Panc1 (cell line): ENCODE data around the gene GRPEL2. TPM values are rescaled to one million over a fixed set of nuclear protein-coding genes. Genes with fewer than 3 reads are reported as not detected.
A peak's percentile ranks its signal among the peaks of the same experiment; 100 is the strongest.

ENCODE experiments used
- ATAC-seq: fragments of 200-7000 bp; cut with Tn5 transposase; 2 replicates; pipeline ENCODE4 v1.9.1; 2020; ENCODE audit warnings: mild to moderate bottlenecking, moderate library complexity
- Bru-seq: library from RNA; stranded (reverse); fragments of 400-500 nt; gene quantifications from one replicate; lab custom pipeline; 2021; lab: Mats Ljungman, UMichigan
- BruChase-seq, 2 experiments: library from RNA; stranded (reverse); fragments of 400-500 nt; gene quantifications; one replicate each; lab custom pipeline; 2021; lab: Mats Ljungman, UMichigan
- BruUV-seq: library from RNA; stranded (reverse); fragments of 400-500 nt; replicated peaks from 2 replicates; lab custom pipeline; 2021; lab: Mats Ljungman, UMichigan
- CTCF ChIA-PET: fragments of 300-600 bp; sonication (Branson Sonifier 250); formaldehyde crosslinking; loops from one replicate; lab custom pipeline; 2022; ENCODE audit warnings: antibody characterized with exemption; lab: Charles Lee
- POLR2A ChIA-PET: fragments of 300-600 bp; sonication (Branson Sonifier 250); formaldehyde crosslinking; loops from one replicate; lab custom pipeline; 2022; ENCODE audit warnings: antibody characterized with exemption; lab: Charles Lee
- DNase-seq: peaks from one replicate; pipeline ENCODE4 v3.0.0-alpha.2; 2010; ENCODE audit warnings: low read depth, low spot score
- H3K27ac ChIP-seq: 2 replicates; pipeline ENCODE4 v1.5.1; 2011; ENCODE audit warnings: mild to moderate bottlenecking, low read length, inconsistent platforms
- H3K27me3 ChIP-seq: fragments of 200-500 bp; sonication (Bioruptor generic); 2 replicates; pipeline ENCODE4 v1.6.0; 2014; ENCODE audit warnings: low read length, inconsistent platforms; ENCODE audit not compliant: control insufficient read depth, insufficient read depth
- H3K36me3 ChIP-seq: fragments of 200-500 bp; sonication (Bioruptor generic); 2 replicates; pipeline ENCODE4 v1.5.1; 2014; ENCODE audit warnings: inconsistent platforms, mild to moderate bottlenecking, low read length, moderate library complexity; ENCODE audit not compliant: control insufficient read depth, insufficient read depth
- H3K4me1 ChIP-seq: 2 replicates; pipeline ENCODE4 v1.5.1; 2011; ENCODE audit warnings: inconsistent platforms, mild to moderate bottlenecking, low read length, moderate library complexity; ENCODE audit not compliant: control insufficient read depth, insufficient read depth
- H3K4me3 ChIP-seq, 2 experiments: 2 replicates each; pipeline ENCODE4 v1.5.1; 2011 to 2012; ENCODE audit warnings: low read depth in 2 of 2, low read length in 2 of 2, mild to moderate bottlenecking in 2 of 2, inconsistent platforms in 1 of 2, moderate library complexity in 1 of 2
- H3K9me3 ChIP-seq: fragments of 200-500 bp; sonication (Bioruptor generic); 2 replicates; pipeline ENCODE4 v1.5.1; 2014; ENCODE audit warnings: low read depth, mild to moderate bottlenecking, inconsistent platforms, low read length, moderate library complexity; ENCODE audit not compliant: control insufficient read depth, insufficient read depth
- POLR2AphosphoS5 ChIP-seq: IDR thresholded peaks from 2 replicates; pipeline ENCODE4 v1.6.1; 2012; ENCODE audit warnings: mild to moderate bottlenecking, low read depth, low read length, moderate library complexity
- SIN3A ChIP-seq: IDR thresholded peaks from 2 replicates; pipeline ENCODE4 v1.6.1; 2012; ENCODE audit warnings: low read depth, mild to moderate bottlenecking, low read length, moderate library complexity, borderline replicate concordance; ENCODE audit not compliant: insufficient read depth
- TCF7L2 ChIP-seq: IDR thresholded peaks from 2 replicates; pipeline ENCODE4 v1.6.1; 2011; ENCODE audit warnings: mild to moderate bottlenecking, low read depth, low read length, inconsistent platforms
- in situ Hi-C: cut with HindIII; loops from 2 replicates; pipeline ENCODE4 v1.10.0; 2016; ENCODE audit warnings: low sequenced_read_pairs, low pct_unique_long_range_greater_than_20kb
- intact Hi-C: fragments of 100-400 bp; cut with micrococcal nuclease; formaldehyde crosslinking; loops from one replicate; pipeline ENCODE4 v1.10.0; 2022; ENCODE audit not compliant: unreplicated experiment
- long read RNA-seq: library from polyadenylated mRNA; unstranded; transcript quantifications from one replicate; pipeline ENCODE4 v2.0.0, GENCODE V29; 2021; ENCODE audit not compliant: unreplicated experiment
- polyA plus RNA-seq: library from polyadenylated mRNA; unstranded; fragments of >200 nt; gene quantifications from one replicate; pipeline ENCODE4 v1.2.1, GENCODE V29; 2012; ENCODE audit warnings: missing spikeins; ENCODE audit not compliant: insufficient read length
- total RNA-seq: library from RNA; stranded (reverse); gene quantifications from one replicate; pipeline ENCODE4 v1.2.1, GENCODE V29; 2021; ENCODE audit not compliant: unreplicated experiment
- TF ChIP-seq, protein P1 (sequence below), 2 experiments: IDR thresholded peaks; 2 replicates each; pipeline ENCODE4 v1.6.1; 2011 to 2012; ENCODE audit warnings: low read depth in 2 of 2, control low read depth in 1 of 2, low read length in 1 of 2, mild to moderate bottlenecking in 1 of 2, moderate library complexity in 1 of 2; ENCODE audit not compliant: insufficient read depth in 1 of 2
- TF ChIP-seq, protein P2 (sequence below): fragments of 450-650 bp; IDR thresholded peaks from 2 replicates; pipeline ENCODE4 v1.5.1; 2017; ENCODE audit warnings: mild to moderate bottlenecking

The GRPEL2 gene, protein sequence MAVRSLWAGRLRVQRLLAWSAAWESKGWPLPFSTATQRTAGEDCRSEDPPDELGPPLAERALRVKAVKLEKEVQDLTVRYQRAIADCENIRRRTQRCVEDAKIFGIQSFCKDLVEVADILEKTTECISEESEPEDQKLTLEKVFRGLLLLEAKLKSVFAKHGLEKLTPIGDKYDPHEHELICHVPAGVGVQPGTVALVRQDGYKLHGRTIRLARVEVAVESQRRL
- total RNA-seq (30.1 TPM), Bru-seq, nascent RNA (percentile 95 among the genes with signal in this experiment), BruChase-seq, experiment 1, labeled RNA remaining after a 2-hour chase (percentile 99 among the genes with signal in this experiment), BruChase-seq, experiment 2, labeled RNA remaining after a 6-hour chase (percentile 89 among the genes with signal in this experiment)
- 14.3 TPM for polyA plus RNA-seq
- long read RNA-seq, full-length matches to known transcripts, result 16 of 34 reads
- long read RNA-seq, partial matches to known transcripts, result 0 of 34 reads
- long read RNA-seq, other reads (novel, unspliced or antisense), result 18 of 34 reads

DNA sequence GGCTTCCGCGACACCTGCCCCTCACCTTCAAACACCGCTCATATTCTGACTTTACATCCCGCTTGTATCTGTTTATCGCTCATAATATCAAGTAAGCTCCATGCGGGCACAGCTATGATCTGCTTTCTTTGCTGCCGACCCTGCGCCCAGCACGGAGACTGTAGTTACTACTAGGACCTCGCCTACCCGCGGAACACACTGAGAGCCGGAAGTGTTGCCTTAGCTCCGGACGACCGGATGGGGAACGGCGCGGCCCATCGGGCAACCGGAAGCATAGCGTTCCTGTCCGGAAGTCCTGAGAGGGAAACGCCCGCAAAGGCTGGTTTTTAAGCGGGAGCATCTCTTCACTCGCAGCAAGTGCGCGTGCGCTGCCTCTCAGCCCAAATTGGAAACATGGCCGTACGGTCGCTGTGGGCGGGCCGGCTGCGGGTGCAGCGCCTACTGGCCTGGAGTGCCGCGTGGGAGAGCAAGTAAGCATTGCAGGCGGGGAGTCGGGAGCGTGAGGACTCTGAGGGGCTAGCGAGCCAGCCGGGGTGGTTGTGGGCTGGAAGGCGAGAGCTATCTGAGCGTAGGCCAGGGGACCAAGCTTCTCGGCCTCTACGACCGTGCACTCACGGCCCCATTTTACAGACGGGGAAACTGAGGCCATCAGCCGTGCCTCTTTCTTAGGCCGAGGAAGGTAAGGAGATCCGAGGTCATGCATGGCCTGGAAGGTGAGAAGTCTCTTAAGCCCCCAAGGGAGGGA is at the start of gene GRPEL2:
Gene GRPEL2, plus strand, starts transcription at position 353 of the 745 bp plus-strand sequence. Its CDS starts 41 bp downstream, at position 394.
- in situ Hi-C loops, result no loop called here
- peak within 1 kb of the TSS; percentile 96 for H3K27ac ChIP-seq
- H3K27me3 ChIP-seq, result no peaks in the 10 kb centered on the region
- ATAC-seq, result peak; percentile 100
- H3K4me3 ChIP-seq, result peak within 1 kb of the TSS; percentile 82 to 89
- POLR2A ChIA-PET, result interaction anchor here (0.6 to 1.4 kb wide), 4 partner anchors 11 to 1413 kb away, joined by 3 to 4 read pairs (median 3); no protein-coding TSS in a partner anchor
- no TSS peak for BruUV-seq
- DNase-seq, result peak; percentile 88
- CTCF ChIA-PET, result no interaction called here
- intact Hi-C loops, result no loop called here
- H3K4me1 ChIP-seq, result peaks cover 7% of the 10 kb centered on the region
- H3K9me3 ChIP-seq, result no peaks in the 10 kb centered on the region
- TF ChIP-seq POLR2AphosphoS5 (peak; percentile 86), TCF7L2 (0 out of 2 replicates have a peak, but pooled peaks have one; percentile 19), SIN3A (peak; percentile 52; the same call in 1 of the 2 replicates)
- TF ChIP-seq, protein P1, sequence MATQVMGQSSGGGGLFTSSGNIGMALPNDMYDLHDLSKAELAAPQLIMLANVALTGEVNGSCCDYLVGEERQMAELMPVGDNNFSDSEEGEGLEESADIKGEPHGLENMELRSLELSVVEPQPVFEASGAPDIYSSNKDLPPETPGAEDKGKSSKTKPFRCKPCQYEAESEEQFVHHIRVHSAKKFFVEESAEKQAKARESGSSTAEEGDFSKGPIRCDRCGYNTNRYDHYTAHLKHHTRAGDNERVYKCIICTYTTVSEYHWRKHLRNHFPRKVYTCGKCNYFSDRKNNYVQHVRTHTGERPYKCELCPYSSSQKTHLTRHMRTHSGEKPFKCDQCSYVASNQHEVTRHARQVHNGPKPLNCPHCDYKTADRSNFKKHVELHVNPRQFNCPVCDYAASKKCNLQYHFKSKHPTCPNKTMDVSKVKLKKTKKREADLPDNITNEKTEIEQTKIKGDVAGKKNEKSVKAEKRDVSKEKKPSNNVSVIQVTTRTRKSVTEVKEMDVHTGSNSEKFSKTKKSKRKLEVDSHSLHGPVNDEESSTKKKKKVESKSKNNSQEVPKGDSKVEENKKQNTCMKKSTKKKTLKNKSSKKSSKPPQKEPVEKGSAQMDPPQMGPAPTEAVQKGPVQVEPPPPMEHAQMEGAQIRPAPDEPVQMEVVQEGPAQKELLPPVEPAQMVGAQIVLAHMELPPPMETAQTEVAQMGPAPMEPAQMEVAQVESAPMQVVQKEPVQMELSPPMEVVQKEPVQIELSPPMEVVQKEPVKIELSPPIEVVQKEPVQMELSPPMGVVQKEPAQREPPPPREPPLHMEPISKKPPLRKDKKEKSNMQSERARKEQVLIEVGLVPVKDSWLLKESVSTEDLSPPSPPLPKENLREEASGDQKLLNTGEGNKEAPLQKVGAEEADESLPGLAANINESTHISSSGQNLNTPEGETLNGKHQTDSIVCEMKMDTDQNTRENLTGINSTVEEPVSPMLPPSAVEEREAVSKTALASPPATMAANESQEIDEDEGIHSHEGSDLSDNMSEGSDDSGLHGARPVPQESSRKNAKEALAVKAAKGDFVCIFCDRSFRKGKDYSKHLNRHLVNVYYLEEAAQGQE (IDR thresholded peaks at IDR 0.05; ENCODE audit: insufficient read depth in 1 of 2, low read depth in 2 of 2, low read length in 1 of 2), result no peak
- peaks cover 25% of the 10 kb centered on the region for H3K36me3 ChIP-seq

DNA sequence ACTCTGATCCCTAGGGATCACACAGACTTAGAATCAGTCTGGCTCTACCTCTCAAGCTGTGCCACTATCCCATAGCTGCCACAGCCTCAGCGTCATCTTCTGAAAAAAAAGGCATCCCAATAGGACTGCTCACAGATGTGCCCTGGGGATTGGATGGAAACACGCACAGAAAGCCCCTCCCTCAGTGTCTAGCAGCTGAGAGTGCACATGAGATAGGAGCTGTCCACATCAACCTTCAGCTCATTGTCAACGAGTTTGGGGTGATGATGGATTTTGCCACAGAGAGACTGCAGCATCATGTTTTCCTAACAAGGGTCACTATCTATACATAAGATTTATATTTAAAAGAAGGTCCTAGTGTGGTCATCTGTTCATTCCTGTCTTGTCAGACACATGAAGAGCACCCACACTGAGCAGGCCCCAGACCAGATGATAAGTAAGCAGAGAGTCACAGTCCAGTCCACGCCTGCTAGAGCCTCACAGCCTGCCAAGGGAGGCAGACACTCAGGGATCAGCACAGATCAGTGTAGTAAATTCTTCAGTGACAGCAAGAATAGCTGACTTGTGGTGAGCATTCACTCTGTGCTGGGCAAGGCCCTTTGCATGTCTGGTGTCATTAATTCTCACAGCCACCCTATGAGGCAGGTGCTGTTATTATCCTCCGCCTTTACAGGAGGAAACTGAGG is 47.8 kb upstream of the GRPEL2 start:
- no peaks in the 10 kb centered on the region for H3K27me3 ChIP-seq
- ChIA-PET POLR2A (no interaction called here), CTCF (no interaction called here)
- H3K9me3 ChIP-seq, result no peaks in the 10 kb centered on the region
- H3K4me1 ChIP-seq, result no peaks in the 10 kb centered on the region
- in situ Hi-C loops (no loop called here), intact Hi-C loops (no loop called here)
- no peak overlapping the region for H3K4me3 ChIP-seq
- no TSS peak for BruUV-seq
- no peaks in the 10 kb centered on the region for H3K36me3 ChIP-seq
- TF ChIP-seq, protein P1 (IDR thresholded peaks at IDR 0.05; ENCODE audit: insufficient read depth in 1 of 2, low read depth in 2 of 2, low read length in 1 of 2), result no peak
- no peak for TF ChIP-seq TCF7L2
- no peak for TF ChIP-seq SIN3A
- no peak for TF ChIP-seq POLR2AphosphoS5
- TF ChIP-seq, protein P2, sequence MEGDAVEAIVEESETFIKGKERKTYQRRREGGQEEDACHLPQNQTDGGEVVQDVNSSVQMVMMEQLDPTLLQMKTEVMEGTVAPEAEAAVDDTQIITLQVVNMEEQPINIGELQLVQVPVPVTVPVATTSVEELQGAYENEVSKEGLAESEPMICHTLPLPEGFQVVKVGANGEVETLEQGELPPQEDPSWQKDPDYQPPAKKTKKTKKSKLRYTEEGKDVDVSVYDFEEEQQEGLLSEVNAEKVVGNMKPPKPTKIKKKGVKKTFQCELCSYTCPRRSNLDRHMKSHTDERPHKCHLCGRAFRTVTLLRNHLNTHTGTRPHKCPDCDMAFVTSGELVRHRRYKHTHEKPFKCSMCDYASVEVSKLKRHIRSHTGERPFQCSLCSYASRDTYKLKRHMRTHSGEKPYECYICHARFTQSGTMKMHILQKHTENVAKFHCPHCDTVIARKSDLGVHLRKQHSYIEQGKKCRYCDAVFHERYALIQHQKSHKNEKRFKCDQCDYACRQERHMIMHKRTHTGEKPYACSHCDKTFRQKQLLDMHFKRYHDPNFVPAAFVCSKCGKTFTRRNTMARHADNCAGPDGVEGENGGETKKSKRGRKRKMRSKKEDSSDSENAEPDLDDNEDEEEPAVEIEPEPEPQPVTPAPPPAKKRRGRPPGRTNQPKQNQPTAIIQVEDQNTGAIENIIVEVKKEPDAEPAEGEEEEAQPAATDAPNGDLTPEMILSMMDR, result no peak
- H3K27ac ChIP-seq, result no peak overlapping the region
- DNase-seq (no peak), ATAC-seq (no peak; the same call in 1 of the 2 replicates)
